ENCODE results near the gene MICAL2.

The MICAL2 gene, protein sequence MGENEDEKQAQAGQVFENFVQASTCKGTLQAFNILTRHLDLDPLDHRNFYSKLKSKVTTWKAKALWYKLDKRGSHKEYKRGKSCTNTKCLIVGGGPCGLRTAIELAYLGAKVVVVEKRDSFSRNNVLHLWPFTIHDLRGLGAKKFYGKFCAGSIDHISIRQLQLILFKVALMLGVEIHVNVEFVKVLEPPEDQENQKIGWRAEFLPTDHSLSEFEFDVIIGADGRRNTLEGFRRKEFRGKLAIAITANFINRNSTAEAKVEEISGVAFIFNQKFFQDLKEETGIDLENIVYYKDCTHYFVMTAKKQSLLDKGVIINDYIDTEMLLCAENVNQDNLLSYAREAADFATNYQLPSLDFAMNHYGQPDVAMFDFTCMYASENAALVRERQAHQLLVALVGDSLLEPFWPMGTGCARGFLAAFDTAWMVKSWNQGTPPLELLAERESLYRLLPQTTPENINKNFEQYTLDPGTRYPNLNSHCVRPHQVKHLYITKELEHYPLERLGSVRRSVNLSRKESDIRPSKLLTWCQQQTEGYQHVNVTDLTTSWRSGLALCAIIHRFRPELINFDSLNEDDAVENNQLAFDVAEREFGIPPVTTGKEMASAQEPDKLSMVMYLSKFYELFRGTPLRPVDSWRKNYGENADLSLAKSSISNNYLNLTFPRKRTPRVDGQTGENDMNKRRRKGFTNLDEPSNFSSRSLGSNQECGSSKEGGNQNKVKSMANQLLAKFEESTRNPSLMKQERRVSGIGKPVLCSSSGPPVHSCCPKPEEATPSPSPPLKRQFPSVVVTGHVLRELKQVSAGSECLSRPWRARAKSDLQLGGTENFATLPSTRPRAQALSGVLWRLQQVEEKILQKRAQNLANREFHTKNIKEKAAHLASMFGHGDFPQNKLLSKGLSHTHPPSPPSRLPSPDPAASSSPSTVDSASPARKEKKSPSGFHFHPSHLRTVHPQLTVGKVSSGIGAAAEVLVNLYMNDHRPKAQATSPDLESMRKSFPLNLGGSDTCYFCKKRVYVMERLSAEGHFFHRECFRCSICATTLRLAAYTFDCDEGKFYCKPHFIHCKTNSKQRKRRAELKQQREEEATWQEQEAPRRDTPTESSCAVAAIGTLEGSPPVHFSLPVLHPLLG

DNA sequence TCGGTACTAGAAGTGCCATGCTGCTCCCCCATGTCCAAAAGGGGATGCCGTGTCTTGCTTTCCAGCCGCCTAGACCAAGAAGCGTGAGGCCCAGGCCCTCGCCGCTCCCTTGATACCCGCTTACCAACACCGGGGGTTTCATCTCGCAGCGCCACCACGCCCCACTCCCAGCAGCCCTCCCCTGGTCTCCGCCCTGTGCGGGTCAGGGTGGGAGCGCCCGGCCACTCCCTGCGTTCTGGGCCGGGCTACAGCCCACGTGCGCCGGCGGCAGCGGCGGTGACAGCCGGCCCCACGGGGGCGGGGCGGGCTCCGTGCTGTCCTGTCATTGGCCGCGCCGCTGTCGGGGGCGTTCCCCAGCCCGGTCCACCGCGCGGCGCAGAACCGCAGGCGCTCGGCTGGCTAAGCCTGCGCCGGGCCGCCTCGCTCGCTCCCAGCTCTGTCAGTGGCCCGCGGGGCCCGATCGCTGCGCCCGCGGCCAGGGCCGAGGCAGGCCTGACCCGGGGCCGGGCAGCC is at the start of gene MICAL2:
MICAL2 (plus strand) TSS at position 390 of the 513 bp plus-strand sequence. CDS start 51,566 bp downstream, outside the sequence.
- DNase-seq (ENCODE audit: low read depth), result no peak

DNA sequence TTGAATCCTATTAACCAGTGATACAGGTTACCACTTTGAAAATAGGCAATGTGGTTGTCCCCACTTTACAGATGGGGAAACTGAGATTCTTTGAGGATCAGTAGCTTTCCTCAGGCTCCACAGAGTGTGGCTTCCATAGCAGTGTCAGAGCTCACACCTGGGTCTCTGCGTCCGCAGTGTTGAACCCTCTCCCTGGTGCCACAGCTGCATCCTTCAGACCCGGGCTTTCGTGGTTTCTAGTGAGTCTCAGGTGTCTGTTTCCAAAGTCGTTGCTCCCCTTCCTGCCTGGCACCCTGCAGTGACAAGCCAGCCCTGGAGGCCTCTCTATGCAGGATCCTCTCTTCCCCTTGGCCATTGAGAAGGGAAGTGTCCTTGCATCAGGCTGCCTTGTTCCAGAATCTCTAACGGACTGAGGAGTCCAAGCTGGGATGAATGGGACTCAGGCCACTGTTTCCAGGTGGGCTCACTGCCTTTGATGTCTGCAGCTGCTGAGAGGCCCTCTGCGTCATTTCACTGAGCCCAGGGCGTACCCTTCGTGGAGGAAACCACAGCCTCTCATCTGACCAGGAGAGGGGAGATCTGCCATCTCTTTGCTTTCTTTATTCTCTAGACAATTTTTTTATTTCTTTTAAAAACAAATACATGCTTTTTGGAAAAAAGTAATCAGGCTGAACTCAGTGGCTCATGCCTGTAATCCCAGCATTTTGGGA is 48.4 kb upstream of the MICAL2 start:
- no peak for DNase-seq (ENCODE audit: low read depth)

DNA sequence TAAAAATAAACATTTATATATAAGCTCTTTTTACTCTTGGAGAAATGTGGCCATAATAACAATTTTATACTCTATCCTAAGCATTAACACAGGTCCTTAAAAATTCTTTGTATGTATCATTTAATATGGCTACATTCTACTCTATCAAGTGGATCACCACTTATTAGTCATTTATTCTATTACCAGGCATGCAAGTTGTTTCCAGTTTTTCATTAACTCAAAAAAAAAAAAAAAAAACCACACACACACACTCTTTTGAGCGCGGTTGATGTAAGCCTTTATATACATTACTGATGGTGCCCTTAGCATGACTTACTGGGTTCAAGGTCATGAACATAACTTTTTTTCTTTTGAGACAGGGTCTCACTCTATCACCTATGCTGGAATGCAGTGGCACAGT is 47.1 kb upstream of the MICAL2 start:
- no peak for DNase-seq (ENCODE audit: low read depth)

DNA sequence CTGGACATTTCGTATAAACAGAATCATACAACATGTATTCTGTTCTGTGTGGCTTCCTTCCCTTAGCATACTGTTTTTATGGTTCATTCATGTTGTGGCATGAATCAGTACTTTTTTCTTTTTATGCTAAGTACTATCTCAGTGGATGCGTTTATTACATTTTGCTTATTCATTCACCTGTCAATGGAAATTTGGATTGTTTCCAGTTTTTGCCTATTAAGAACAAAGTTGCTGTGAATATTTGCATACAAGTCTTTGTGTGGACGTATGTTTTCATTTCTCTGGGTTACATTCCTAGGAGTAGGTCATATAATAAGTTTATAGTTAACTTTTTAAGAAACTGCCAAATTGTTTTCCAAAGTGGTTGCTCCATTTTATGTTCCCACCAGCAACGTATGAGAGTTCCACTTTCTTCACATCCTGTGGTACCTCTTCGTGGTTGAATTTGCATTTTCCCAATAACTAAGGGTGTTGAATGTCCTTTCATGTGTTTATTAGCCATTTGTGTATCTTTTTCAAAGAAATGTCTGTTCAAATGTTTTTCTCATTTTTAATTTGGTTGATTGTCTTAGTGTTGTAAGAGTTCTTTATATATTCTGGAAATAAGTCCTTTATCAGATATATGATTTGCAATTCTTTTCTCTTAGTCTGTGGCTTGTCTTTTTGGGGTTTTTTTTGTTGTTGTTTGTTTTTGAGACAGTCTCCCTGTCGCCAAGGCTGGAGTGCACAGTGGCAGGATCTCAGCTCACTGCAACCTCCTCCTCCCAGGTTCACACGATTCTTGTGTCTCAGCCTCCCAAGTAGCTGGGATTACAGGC is 46.0 kb upstream of the MICAL2 start:
- DNase-seq (ENCODE audit: low read depth), result no peak

DNA sequence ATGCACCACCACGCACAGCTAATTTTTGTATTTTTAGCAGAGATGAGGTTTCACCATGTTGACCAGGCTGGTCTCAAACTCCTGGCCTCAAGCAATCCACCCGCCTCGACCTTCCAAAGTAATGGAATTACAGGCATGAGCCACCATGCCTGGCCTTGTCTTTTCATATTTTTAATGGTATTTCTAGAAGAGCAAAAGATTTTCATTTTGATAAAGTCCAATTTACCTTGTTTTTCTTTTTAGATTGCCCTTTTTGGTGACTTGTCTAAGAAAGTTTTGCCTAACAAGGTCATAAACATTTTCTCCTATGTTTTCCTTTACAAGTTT is 45.5 kb upstream of the MICAL2 start:
- no peak for DNase-seq (ENCODE audit: low read depth)

DNA sequence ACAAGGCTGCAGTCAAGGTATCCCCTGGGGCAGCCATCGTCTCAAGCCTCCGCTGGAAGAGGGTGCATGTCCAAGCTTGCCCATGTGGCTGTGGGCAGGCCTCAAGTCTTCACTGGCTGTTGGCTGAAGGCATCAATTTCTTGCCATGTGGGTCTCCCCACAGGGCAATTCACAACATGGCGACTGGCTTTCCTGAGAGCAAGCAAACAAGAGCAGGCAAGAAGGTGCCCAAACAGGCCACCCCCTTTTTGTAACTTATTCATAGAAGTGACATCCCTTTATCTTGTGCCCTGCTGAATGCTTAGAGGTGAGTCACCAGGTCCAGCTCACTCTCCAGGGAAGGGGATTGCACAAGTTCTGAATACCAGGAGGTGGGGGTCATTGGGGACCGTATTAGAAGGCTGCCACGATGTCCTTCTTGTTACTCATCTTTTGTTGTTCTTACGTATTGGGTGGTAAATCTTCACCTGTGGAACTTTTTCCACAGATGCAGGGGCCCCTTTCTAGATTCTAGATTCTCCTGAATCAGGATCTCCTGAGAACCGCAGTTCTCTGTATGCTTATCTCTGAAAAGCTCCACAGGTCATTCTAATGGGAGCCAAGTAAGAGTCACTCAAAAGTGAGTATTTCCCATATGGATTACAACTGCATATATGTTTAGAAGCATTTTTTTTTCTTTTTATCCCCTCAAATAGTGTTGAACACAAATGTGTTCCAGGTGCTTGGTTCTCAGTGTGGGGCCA is 44.2 kb upstream of the MICAL2 start:
- peak; percentile 95 for DNase-seq (ENCODE audit: low read depth)

DNA sequence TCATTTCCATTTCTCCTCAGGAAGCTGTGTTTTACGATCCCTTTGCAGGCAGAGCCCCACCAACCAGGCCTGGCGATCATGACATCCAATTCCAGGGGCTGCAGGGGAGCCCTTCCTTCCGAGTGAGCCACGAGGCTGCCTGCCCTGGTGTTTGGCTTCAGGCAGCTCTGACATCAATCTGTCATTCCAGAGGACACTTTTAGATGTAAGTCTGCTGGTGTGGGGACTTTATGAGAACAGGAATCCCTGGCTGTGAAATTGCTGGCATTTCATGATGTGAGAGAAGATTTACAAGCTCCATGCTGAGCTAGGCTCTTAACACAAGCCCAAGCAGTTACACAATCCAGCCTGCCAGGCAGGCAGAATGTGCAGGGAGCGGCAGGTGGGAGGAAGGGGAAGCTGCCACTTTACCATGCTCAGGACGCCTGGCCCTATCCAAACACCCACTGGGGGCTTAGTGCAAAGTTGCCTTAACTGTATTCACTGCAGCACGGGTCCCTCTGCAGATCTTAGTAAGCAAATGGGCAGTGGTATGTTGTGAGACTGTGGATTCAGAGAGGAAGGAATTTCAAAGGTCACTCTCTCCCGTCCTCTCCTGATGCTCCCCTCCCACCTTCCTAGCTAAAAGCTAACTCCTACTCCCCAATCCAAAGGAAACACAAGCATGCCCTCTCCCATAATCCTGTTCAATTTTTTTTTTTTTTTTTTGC is 43.4 kb upstream of the MICAL2 start:
- no peak for DNase-seq (ENCODE audit: low read depth)

DNA sequence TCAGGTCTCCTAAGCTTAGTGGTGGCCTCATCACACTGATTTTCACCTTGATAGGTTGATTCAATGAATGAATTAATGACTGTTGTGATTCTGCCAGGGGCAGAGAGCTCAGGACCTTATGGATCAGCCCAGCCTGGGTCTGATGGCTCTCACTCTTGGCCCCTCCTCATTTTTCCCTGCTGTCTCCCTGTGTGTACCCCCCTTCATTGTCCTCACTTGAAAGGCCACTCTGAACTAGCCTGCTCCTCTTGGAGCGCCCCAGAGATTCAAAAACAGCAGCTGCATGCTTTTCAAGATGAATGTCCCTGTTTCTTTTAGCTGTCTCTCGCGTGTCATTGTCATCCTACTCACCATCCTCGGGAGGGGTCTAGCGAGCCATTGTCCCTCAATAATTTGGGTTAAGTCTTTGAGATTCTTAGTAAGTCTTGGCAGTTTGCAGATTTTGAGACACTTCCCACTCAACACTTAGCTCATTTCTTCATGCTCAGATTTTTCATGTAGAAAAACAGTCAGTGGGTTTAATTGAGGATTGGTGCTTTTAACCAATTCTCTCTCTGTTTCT is 42.5 kb upstream of the MICAL2 start:
- no peak for DNase-seq (ENCODE audit: low read depth)

DNA sequence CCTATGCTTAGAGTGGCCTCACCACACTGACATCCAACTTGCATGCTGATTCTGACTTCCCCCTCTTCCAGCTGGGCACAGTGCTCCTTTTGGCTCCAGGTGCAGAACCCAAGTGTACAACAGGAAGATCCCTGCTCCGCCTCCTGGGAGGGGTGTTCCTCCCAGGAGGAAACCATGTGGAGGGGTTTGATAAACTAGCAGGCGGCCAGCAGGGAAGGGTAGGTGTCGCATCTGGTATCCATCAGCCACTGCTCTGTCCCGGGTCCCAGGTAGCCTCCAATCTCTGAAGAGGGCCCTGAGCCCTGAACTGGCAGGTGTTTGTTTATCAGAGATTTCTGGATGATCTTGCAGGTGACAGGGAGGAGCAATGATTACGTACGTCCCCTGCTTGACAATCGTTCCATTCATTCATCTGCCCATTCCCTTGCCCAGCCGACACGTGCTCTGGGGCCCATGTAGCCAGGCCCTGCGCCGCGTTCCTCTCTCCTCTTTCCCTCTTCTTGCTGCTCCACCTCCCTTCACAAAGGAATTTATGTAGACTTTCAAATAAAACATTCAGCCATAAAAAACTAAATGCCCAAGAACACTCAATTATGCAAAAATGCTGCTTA is 41.2 kb upstream of the MICAL2 start:
- no peak for DNase-seq (ENCODE audit: low read depth)

DNA sequence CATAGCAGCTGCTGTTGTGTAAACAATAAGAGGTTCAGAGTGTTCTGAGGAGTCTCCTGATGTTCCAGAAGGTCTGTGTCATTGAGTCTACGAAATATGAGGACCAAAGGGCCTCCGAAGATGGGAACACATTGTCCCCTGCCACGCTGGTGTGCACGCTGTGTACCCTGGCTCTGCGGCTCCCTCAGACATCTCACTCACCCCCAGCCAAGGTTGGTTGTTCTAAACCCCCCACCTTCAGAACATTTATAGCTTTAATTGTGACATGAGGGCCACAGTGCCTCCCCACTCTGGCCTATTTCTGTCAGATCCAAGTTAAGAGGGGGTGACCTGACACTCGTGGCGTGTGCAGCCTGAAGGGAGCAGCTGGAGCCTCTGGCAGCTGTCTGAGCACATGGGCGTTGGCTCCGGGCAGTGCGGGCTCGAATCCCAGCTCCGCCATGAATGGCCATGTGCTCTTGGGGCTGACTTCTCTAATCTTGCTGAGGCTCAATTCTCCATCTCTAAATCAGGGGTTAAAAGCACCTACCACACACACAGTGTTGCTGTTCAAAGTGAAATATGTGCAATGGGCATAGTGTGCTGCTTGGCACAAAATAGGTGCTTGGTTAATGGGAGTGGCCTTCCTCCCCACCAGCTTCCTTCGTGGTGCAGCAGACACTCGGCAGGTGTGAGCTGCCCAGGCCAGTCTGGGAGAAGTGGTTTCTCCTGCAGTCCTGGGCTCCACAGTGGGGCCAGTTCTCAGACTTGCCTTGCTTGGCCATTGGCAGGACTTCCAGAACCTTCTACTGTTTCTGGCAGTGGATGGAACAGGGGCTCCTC is 39.7 kb upstream of the MICAL2 start:
- DNase-seq (ENCODE audit: low read depth), result no peak

DNA sequence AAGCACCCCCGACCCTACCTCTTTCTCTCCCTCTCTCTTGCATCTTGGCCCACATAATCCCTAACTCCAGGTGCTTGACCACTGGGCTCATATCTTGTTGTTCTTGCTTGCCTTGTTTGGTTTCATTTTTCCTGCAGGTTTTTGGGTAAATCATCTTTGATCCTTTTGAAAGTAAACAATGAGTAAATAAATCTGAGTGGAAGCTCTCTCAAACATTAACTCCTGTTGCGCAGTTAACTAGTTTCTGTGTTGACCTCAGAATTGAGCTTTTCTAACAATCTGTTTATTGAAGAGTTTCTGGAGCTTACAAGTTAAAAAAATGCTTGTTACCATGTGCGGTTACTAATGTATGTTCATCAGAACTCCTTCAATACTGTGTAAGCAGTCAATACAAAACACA is 38.8 kb upstream of the MICAL2 start:
- no peak for DNase-seq (ENCODE audit: low read depth)

DNA sequence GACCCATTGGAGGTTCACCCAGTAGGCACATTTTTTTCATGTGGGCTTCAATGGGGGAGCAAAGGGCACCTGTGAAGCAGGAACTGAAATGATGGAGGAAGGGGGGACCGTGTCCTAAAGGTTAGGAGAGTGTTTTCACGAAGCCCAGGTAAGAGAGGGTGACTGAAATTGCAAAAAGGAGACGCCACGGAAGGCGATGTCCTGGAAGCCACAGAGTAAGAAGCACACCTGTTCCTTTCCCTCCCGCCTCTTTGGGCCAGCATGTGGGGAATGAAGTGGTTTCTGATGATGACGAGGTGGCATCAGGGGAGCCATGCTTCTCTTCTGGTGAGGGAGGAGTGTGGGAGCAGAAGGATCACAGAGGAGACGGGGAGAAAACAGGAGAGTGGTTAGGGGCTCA is 37.0 kb upstream of the MICAL2 start:
- DNase-seq (ENCODE audit: low read depth), result no peak

DNA sequence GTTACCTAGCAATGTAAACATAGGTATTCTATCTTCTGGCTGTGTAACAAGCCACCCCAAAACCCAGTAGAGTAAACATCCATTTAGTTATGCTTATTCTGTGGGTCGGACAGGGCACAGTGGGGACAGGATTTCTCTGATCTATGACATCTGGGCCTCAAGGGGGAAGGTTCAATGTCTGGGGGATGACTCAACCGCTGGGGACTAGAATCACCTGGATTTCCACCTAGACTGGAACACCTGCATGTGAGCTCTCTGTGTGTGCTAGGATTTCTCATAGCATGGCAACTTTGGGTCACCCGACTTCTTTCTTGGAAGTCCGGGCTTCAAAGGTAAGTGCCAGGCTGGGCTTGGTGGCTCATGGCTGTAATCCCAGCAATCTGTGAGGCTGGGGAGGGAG is 36.5 kb upstream of the MICAL2 start:
- DNase-seq (ENCODE audit: low read depth), result no peak

DNA sequence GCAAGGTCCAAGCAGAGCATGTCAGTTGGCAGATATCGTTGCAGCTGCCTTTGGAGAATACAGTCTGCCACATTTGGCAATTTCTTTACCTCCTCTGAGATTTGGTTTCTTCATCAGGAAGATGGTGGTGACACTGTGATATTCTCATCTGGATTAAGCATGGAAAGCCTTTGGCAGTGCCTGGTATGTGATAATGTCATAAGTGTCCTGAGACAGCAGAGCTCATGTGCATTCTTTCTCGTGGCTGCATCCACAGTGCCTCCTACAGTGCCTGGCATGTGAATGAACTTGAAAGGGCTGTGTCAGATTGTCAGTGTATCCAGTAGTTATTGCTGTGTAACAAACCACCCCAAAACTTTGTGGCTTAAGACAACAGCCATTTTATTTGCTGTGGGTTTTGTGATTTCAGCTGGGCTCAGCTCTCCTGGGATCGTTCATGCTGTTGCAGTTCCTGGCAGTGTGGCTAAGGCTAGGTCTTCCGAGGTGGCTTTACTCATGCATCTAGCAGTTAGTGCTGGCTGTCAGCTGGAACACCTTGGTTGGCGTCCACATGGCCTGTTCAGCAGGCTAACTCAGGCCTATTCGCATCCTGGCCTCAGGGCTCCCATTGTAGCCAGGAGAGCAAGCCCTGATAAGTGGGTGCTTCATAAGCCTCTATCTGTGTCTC is 35.7 kb upstream of the MICAL2 start:
- no peak for DNase-seq (ENCODE audit: low read depth)

DNA sequence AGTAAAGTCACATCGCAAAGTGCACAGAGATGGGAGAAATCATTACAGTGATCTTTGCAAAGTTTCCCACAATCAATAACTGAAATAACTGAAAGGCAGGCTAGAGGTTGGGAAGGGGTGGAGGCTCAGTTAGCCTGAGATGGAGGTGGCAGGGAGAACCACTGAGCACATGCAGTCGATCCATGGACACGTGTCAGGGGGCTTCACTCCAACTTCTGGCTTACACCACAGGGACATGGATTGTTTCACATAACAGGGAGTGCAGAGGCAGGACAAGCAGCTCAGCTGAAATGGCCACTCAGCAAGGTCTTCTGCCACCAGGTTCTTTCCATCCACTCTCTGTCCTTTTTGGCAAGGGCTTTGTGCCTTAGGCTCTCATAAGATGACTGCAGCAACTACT is 35.1 kb upstream of the MICAL2 start:
- no peak for DNase-seq (ENCODE audit: low read depth)

DNA sequence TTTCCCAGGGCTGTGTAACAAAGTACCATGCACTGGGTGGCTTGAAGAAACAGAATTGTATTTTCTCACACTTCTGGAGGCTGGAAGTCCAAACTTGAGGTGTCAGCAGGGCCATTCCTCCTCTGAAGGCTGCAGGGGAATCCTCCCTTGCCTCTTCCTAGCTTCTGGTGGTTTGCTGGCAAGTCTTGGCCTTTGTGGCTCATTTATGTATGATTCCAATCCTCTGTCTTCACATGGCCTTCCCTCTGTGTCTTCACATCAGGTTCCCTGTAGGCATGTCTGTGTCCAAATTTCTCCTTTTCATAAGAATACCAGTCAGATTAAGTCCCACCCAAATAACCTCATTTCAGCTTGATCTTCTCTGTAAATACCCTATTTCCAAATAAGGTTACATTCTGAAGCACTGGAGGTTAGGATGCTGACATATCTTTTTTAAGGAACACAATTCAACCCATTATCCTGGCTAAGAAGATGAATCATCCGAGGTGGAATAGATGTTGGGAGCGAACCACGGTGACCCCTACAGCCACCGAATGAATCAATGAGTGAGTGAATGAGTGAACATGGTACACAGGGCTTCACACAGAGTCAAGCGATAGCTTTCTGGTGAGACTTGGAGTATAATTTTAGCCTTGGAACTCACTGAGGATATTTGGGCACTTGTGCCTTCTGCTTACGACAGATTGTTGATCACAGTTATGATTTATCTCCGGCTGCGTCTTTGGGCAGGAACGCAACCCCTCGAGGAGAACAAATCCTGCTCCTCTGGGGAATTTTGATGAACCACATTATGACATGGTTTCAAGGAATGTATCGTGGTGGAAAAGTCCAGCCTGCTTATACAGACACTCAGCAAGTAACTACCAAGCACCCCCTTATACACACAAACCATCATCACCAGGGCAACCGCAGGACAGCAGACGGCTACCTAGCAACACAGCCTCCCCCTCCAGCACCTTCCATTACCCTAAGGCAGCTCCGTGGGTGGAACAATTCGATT is 34.3 kb upstream of the MICAL2 start:
- peak; percentile 100 for DNase-seq (ENCODE audit: low read depth)

Measured in non-pigmented ciliary epithelial cell (primary cell).